ENCODE data around the gene MEGF6.
A peak's percentile ranks its signal among the peaks of the same experiment; 100 is the strongest.

The MEGF6 gene

DNA sequence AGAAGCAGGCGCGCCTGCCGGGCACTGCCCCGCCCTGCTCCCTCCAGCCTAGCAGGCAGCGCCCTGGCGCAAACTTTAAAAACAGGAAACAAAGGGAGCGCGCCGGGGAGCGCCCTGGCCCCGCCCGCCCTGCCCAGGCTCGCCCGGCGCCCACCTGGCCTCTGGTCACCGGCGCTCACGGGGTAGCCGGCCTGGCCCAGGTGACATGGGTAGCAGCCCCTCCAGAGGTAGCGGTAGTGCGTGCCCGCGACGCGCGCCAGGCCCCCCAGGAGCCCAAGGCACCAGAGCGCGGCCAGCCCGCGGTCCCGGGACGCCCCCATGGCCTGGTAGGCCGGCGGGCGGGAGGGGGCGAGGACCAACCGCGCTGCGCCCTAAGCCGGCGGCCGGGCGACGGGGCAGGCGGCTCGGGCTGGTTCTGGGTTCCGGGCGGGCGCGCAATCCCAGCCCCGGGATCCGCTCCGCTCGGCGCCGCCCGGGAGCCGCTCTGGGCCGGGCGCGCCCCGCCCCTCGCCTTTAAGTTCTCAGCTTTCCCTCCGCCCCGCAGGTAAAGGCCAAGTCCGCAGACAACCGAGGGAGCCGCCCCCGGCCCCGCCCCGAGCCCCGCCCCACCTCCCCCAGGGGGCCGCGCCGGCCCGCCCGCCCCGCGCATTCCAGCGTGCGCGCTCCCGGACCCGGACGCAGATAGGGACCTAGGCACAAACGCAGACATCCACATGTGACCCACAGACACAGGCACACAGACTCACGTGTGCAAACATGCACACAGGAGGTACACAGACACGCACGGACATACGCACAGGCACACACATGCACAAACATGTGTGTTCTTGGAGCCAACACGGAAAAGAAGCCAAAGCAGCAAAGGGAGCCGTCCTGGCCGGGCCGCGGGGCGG lies 80.1 kb downstream of the MEGF6 start:
- TF ChIP-seq, protein P1, sequence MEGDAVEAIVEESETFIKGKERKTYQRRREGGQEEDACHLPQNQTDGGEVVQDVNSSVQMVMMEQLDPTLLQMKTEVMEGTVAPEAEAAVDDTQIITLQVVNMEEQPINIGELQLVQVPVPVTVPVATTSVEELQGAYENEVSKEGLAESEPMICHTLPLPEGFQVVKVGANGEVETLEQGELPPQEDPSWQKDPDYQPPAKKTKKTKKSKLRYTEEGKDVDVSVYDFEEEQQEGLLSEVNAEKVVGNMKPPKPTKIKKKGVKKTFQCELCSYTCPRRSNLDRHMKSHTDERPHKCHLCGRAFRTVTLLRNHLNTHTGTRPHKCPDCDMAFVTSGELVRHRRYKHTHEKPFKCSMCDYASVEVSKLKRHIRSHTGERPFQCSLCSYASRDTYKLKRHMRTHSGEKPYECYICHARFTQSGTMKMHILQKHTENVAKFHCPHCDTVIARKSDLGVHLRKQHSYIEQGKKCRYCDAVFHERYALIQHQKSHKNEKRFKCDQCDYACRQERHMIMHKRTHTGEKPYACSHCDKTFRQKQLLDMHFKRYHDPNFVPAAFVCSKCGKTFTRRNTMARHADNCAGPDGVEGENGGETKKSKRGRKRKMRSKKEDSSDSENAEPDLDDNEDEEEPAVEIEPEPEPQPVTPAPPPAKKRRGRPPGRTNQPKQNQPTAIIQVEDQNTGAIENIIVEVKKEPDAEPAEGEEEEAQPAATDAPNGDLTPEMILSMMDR (IDR thresholded peaks at IDR 0.05; ENCODE audit: insufficient read depth, low read depth, low read length, missing control alignments): no peak
- peak; percentile 13 for DNase-seq (ENCODE audit: low read depth)
- no peak overlapping the region for H3K4me3 ChIP-seq (ENCODE audit: low read depth, low read length)

DNA sequence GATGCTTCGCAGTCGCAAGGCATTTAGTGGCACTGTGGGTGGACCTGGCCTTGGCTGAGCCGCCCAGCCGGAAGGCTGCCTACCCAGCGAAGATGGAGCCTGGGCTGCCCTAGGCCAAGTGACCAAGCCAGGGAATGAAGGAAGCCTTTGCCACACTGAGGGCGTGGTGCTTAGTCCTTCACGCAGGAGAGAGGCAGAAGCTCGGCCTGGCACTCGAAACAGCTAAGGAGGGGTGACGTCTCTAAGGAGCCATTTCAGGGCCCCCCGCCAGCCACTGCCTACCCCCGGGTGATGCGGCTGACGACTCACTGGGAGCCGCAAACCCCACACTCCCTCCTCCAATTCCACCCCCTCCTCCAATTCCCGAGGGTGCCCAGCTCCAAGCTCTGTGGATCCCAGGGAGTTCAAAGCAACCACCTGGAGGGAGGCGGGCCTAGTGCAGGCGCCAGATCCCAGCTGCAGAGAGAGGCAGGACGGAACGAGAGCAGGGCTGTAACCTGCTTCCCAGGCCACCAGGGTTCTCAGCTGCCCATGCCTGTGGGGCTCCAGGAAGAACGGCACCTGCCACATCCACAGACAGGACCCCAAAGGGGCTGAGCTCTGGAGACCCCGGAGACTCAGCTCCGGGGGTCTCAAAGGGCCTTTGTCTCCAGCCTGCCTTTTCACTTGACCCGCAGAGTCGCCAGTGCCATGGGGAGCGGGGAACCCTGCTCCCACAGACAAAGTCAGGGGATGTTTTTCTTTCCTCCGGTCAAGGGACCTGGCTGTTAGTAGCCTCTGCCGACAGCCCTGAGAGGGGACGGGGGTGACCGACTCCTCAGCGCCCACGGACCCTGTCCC lies 81.0 kb downstream of the MEGF6 start:
- no peak overlapping the region for H3K4me3 ChIP-seq (ENCODE audit: low read depth, low read length)
- no peak for DNase-seq (ENCODE audit: low read depth)
- TF ChIP-seq, protein P1 (IDR thresholded peaks at IDR 0.05; ENCODE audit: insufficient read depth, low read depth, low read length, missing control alignments): no peak

DNA sequence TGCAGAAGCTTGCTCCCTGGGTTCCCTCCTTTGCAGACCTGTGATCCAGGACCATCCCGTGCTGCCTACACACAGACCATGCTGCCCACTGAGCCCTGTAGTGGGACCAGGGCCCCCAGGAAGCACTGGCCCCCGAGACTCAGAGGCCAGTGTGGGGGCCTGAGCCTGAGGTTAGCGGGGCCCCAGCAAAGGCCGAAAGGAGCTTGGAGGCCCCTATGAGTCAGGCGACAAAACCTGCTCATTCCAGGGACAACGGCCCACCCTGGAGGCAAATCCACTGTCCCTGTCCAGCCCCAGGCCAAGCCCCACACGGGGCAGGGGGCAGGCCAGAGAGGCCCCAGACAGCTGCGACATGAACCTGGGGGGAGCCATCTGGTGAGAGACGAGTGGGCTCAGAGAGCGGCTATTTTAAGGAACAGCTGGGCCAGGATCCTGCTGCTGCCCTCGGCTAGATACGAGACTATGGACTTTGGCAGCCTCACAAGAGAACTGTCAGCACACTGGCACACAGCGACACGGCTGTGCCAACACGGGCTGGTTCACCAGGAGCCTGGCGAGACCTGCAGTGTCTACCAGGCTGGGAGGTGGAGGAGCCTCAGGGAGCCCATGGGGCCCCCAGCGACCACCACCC lies 82.1 kb downstream of the MEGF6 start:
- no peak for DNase-seq (ENCODE audit: low read depth)
- TF ChIP-seq, protein P1 (IDR thresholded peaks at IDR 0.05; ENCODE audit: insufficient read depth, low read depth, low read length, missing control alignments): no peak
- H3K4me3 ChIP-seq (ENCODE audit: low read depth, low read length): no peak overlapping the region

DNA sequence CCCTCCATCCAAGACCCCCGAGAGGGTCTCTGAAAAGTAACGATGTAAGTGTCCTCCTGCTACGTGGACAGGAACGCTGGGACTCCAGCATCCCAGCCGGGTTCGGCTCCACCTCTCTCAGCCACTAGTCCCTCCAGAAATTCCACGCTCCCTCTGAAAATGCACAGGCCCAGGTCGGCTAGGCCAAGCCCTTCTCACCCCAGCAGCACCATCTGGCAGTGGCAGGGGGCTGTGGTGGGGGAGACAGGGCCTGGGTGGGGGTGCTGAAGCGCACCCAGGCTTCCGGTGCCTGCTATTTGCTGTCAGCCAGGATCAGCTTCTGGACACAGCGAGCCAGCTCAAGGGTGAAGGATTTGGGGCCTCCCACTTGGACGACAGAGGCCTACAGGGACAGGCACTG lies 83.5 kb downstream of the MEGF6 start:
- no peak for DNase-seq (ENCODE audit: low read depth)
- no peak overlapping the region for H3K4me3 ChIP-seq (ENCODE audit: low read depth, low read length)
- TF ChIP-seq, protein P1 (IDR thresholded peaks at IDR 0.05; ENCODE audit: insufficient read depth, low read depth, low read length, missing control alignments): no peak

DNA sequence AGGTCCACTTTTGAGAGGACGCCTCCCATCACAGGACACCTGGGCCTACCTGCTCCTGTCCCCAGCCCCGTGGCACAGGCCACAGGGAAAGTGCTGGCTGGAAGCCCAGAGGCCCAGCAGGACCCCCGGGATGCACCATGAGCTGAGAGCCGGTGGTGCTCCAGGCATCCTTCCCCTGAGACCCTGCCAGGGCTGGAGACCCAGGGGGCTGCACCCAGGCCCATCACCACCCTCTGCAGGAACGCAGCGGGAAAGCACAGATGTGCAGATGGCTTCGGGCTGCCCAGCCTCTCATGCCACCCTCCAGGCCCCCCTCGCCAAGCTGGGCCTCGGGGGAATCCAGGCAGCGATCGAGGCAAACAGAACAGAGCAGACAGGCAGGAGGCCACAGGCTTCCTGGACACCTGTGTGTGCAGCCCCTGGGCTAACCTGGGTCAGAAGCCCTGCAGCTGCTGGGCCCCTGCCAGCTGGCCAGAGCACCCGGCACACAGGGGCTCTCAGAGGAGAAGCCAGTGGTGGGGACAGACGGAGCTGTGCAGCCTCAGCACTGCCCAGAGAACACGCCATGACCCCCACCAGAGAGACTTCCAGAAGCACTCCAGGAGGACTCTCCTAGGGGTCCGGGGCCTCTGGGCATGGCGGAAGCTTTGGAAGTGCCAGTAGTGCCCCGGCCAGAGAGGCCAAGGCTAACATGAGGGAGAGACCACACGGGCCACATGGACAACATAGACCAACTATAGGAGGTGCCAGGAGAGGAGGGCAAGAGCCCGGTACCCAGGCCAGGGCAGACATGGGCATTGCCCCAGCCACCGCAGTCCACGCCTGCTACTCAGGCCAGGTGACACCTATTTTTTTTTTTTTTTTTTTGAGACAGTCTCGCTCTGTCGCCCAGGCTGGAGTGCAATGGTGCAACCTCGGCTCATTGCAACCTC lies 85.5 kb downstream of the MEGF6 start:
- no peak for DNase-seq (ENCODE audit: low read depth)
- no peak overlapping the region for H3K4me3 ChIP-seq (ENCODE audit: low read depth, low read length)
- TF ChIP-seq, protein P1 (IDR thresholded peaks at IDR 0.05; ENCODE audit: insufficient read depth, low read depth, low read length, missing control alignments): no peak
